GM12874 (cell line): ENCODE results near the gene CLSTN1.

Experiments used
- TF ChIP-seq, protein P1 (sequence below): IDR thresholded peaks from 2 replicates; pipeline ENCODE4 v1.5.1; 2011; ENCODE audit warnings: low read depth, mild to moderate bottlenecking, control low read depth, low read length, moderate library complexity; ENCODE audit not compliant: insufficient read depth

CLSTN1 gene

GRCh38 chr1:9825093-9826074 lies 1.6 kb upstream of the CLSTN1 start:
- TF ChIP-seq, protein P1, sequence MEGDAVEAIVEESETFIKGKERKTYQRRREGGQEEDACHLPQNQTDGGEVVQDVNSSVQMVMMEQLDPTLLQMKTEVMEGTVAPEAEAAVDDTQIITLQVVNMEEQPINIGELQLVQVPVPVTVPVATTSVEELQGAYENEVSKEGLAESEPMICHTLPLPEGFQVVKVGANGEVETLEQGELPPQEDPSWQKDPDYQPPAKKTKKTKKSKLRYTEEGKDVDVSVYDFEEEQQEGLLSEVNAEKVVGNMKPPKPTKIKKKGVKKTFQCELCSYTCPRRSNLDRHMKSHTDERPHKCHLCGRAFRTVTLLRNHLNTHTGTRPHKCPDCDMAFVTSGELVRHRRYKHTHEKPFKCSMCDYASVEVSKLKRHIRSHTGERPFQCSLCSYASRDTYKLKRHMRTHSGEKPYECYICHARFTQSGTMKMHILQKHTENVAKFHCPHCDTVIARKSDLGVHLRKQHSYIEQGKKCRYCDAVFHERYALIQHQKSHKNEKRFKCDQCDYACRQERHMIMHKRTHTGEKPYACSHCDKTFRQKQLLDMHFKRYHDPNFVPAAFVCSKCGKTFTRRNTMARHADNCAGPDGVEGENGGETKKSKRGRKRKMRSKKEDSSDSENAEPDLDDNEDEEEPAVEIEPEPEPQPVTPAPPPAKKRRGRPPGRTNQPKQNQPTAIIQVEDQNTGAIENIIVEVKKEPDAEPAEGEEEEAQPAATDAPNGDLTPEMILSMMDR = no peak

DNA sequence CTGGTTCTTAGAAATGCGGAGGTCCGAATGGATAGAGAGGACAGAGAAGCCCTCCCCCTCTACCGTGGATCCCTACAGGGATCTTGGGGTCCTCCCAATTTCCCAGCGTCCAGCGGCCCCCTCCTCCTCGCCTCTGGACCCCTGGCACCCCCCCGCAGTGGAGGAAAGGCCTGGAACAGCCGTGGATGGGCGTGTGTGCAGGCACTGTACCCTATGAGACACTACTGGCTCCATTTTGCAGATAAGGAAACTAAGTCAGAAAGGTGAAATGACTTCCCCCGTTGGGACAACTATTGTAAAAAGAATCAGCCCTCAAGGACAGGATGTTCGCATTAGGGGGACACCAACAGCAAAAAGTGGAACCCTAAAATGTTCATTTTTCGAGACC lies 931 bp upstream of the CLSTN1 start:
- TF ChIP-seq, protein P1 = no peak

GRCh38 chr1:9823693-9823942 lies 147 bp downstream of the CLSTN1 start:
- TF ChIP-seq, protein P1 = no peak

DNA sequence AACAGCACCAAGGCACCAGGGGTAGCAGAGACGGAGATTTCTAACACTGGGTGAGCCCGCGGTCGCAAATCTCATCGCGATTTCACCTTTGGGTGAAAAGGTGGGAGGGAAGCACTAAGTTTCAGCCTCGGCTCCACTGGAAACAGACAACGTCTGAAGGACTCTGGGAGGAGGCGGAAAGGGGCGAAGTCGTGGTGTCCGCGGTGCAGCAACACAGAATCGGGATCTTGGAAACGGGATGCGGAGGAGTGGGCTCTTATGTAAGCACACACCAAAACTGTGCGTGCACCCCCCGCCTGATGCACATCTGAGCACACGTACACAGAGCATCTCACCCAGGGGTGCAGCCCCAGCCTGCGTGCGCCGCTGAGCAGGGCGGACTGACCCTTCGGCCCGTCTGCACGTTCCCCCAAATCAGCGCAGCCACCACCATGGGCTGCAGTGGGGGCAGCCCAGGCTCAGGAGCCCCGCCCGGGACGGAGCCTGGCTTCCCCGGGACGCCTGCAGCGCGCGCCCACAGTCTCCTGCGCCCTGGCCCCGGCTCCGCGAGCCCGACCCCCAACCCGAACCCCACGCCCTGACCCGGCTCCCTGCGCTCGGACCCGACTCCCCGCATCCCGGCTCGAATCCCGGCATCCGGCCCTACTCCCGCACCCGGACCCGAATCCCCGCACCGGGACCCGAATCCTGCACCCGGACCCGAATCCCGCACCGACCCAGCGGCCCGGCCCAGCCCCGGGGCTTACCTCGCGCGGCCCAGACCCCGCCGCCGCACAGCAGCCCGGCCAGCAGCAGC lies 670 bp downstream of the CLSTN1 start:
- TF ChIP-seq, protein P1 = no peak

- TF ChIP-seq, protein P1 = no peak
Measured at GRCh38 chr1:9822490-9822889, 1.3 kb downstream of the CLSTN1 start.

GRCh38 chr1:9821710-9822109 lies 2.1 kb downstream of the CLSTN1 start:
- TF ChIP-seq, protein P1 = no peak

DNA sequence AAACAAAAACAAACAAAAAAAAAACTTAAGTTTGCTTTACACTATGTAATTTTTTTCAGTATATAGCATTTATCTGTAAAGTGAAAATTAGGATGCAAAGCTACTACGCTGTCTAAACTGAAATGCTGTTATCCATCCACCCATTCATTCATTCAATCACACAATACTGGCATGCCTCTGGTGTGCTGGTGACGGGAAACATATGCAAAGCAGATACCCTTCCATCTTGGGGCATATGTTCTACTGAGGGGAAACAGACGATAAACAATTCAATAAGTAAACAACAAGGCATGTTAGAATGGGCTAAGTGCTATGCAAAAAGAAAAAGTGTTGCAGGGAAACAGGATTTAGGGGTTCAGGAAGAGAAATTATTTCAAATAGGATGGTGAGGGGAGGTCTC lies 3.2 kb downstream of the CLSTN1 start:
- TF ChIP-seq, protein P1 = no peak
